ENCODE measurements around the gene TMEM158. TPM values are rescaled to one million over a fixed set of nuclear protein-coding genes. Genes with fewer than 3 reads are reported as not detected.

The TMEM158 gene
- total and polyA plus RNA-seq, 2 donors from 2014 or later, result 3.1 to 5.1 TPM

DNA sequence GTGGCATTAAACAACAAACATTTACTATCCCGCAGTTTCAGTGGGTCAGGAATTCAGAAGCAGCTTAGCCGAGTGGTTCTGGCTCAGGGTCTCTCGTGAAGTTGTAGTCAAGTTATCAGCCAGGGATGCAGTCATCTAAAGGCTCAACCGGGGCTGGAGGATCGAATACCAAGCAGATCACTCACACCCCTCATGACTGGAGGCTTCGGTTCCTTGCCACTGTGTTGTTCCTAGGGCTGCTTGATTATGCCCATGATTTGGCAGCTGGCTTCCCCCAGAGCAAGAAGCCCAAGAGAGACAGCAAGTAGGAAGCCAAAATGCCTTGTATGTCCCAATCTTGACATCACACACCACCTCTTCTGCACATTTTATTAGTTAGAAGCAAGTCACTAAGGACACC, 46.0 kb downstream of the TMEM158 start:
- Histone ChIP-seq H3K36me3 (ENCODE audit: control insufficient read depth in 2 of 3, insufficient read depth in 3 of 3, low read length in 3 of 3) (no peaks in the 10 kb centered on the region), H3K9ac (ENCODE audit: low read length in 3 of 3) (no peak overlapping the region), H3K4me3 (ENCODE audit: low read length in 3 of 3) (no peak overlapping the region), H3K9me3 (ENCODE audit: control insufficient read depth in 2 of 3, insufficient read depth in 1 of 3, low read length in 3 of 3) (no peaks in the 10 kb centered on the region), H3K27ac (ENCODE audit: low read depth in 2 of 2, low read length in 2 of 2) (no peak overlapping the region), H3K27me3 (ENCODE audit: control insufficient read depth, insufficient read depth, low read length) (no peaks in the 10 kb centered on the region), H3K4me1 (ENCODE audit: control insufficient read depth in 2 of 3, insufficient read depth in 2 of 3, low read depth in 1 of 3, low read length in 3 of 3) (peaks cover 0 to 9% (median 0%) of the 10 kb centered on the region in 3 donors)
- FAIRE-seq, result no peak
- TF ChIP-seq, protein P1, sequence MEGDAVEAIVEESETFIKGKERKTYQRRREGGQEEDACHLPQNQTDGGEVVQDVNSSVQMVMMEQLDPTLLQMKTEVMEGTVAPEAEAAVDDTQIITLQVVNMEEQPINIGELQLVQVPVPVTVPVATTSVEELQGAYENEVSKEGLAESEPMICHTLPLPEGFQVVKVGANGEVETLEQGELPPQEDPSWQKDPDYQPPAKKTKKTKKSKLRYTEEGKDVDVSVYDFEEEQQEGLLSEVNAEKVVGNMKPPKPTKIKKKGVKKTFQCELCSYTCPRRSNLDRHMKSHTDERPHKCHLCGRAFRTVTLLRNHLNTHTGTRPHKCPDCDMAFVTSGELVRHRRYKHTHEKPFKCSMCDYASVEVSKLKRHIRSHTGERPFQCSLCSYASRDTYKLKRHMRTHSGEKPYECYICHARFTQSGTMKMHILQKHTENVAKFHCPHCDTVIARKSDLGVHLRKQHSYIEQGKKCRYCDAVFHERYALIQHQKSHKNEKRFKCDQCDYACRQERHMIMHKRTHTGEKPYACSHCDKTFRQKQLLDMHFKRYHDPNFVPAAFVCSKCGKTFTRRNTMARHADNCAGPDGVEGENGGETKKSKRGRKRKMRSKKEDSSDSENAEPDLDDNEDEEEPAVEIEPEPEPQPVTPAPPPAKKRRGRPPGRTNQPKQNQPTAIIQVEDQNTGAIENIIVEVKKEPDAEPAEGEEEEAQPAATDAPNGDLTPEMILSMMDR (IDR thresholded peaks at IDR 0.05; ENCODE audit: borderline replicate concordance, extremely low read depth, insufficient read depth), result no peak
- intact Hi-C loops (cut with DNase I), result no loop called here
- DNase-seq, result no peak

DNA sequence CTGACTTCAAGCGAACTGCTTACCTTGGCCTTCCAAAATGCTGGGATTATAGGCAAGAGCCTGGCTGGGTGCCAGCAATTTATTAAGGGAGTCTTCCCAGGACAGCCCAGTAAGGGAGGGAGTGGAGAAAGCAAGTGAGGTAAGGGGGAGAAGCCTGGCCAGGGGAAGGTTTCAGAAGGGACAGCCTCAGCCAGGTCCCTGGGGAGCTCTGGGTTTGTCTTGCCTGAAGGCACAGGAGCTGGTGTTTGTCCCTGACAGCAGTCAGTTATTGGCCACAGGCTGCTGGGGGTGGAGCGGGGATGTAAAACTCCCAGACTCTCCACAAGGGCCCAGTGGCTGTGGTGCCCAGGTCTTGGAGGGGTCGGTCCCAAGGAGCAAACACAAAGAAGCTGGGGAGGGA, 46.9 kb downstream of the TMEM158 start:
- TF ChIP-seq, protein P1 (IDR thresholded peaks at IDR 0.05; ENCODE audit: borderline replicate concordance, extremely low read depth, insufficient read depth), result no peak
- intact Hi-C loops (cut with DNase I), result no loop called here
- DNase-seq (no peak), FAIRE-seq (no peak)
- no peak overlapping the region for H3K27ac ChIP-seq (ENCODE audit: low read depth in 2 of 2, low read length in 2 of 2)
- H3K9me3 ChIP-seq (ENCODE audit: control insufficient read depth in 2 of 3, insufficient read depth in 1 of 3, low read length in 3 of 3), result no peaks in the 10 kb centered on the region
- peaks cover 0 to 9% (median 0%) of the 10 kb centered on the region in 3 donors for H3K4me1 ChIP-seq (ENCODE audit: control insufficient read depth in 2 of 3, insufficient read depth in 2 of 3, low read depth in 1 of 3, low read length in 3 of 3)
- no peak overlapping the region for H3K4me3 ChIP-seq (ENCODE audit: low read length in 3 of 3)
- H3K9ac ChIP-seq (ENCODE audit: low read length in 3 of 3), result no peak overlapping the region
- no peaks in the 10 kb centered on the region for H3K27me3 ChIP-seq (ENCODE audit: control insufficient read depth, insufficient read depth, low read length)
- no peaks in the 10 kb centered on the region for H3K36me3 ChIP-seq (ENCODE audit: control insufficient read depth in 2 of 3, insufficient read depth in 3 of 3, low read length in 3 of 3)

GRCh38 chr3:45178183-45179023, 47.7 kb downstream of the TMEM158 start:
- DNase-seq (peak in 3 of 5 donors; percentile 35 to 43 (median 37)), FAIRE-seq (no peak)
- Histone ChIP-seq H3K4me3 (ENCODE audit: low read length in 3 of 3) (no peak overlapping the region), H3K9ac (ENCODE audit: low read length in 3 of 3) (no peak overlapping the region), H3K27ac (ENCODE audit: low read depth in 2 of 2, low read length in 2 of 2) (no peak overlapping the region), H3K4me1 (ENCODE audit: control insufficient read depth in 2 of 3, insufficient read depth in 2 of 3, low read depth in 1 of 3, low read length in 3 of 3) (peaks cover 0 to 9% (median 0%) of the 10 kb centered on the region in 3 donors), H3K27me3 (ENCODE audit: control insufficient read depth, insufficient read depth, low read length) (no peaks in the 10 kb centered on the region), H3K9me3 (ENCODE audit: control insufficient read depth in 2 of 3, insufficient read depth in 1 of 3, low read length in 3 of 3) (no peaks in the 10 kb centered on the region), H3K36me3 (ENCODE audit: control insufficient read depth in 2 of 3, insufficient read depth in 3 of 3, low read length in 3 of 3) (no peaks in the 10 kb centered on the region)
- intact Hi-C loops (cut with DNase I), result no loop called here
- TF ChIP-seq, protein P1 (IDR thresholded peaks at IDR 0.05; ENCODE audit: borderline replicate concordance, extremely low read depth, insufficient read depth), result no peak
